Epithelial cell of esophagus (primary cell): Measurements from ENCODE around the gene YIPF4.

Experiments used
- DNase-seq: peaks from one replicate; pipeline ENCODE4 v3.0.0; 2010; ENCODE audit warnings: low read depth
- H3K4me3 ChIP-seq: 2 replicates; pipeline ENCODE4 v1.5.1; 2011; ENCODE audit warnings: mild to moderate bottlenecking, low read length, control low read depth
- TF ChIP-seq, protein P1 (sequence below): IDR thresholded peaks from 2 replicates; pipeline ENCODE4 v1.5.1; 2011; ENCODE audit warnings: low read depth, mild to moderate bottlenecking, low read length, control low read depth, inconsistent platforms; ENCODE audit not compliant: insufficient read depth; ENCODE audit errors: missing control alignments

YIPF4 gene

GRCh38 chr2:32242331-32242730 lies 35.4 kb upstream of the YIPF4 start:
- no peak for DNase-seq
- TF ChIP-seq, protein P1, sequence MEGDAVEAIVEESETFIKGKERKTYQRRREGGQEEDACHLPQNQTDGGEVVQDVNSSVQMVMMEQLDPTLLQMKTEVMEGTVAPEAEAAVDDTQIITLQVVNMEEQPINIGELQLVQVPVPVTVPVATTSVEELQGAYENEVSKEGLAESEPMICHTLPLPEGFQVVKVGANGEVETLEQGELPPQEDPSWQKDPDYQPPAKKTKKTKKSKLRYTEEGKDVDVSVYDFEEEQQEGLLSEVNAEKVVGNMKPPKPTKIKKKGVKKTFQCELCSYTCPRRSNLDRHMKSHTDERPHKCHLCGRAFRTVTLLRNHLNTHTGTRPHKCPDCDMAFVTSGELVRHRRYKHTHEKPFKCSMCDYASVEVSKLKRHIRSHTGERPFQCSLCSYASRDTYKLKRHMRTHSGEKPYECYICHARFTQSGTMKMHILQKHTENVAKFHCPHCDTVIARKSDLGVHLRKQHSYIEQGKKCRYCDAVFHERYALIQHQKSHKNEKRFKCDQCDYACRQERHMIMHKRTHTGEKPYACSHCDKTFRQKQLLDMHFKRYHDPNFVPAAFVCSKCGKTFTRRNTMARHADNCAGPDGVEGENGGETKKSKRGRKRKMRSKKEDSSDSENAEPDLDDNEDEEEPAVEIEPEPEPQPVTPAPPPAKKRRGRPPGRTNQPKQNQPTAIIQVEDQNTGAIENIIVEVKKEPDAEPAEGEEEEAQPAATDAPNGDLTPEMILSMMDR, result no peak
- H3K4me3 ChIP-seq, result no peak overlapping the region

DNA sequence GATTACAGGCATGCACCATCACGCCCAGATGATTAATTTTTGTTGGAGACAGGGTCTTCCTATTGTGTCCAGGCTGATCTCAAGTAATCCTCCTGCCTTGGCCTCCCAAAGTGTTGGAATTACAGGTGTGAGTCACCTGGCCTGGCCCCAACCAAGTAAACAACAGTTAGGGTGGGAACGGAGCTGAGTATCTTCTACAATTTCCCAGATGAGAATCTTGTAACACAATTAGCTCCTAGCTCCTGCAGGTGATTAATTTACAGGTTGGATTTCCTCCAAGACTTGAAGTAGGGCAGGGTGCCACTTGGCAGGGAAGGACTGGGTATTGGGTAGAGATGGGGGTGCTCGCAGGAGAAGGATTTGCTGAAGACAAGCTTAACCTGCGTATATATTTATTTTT lies 30.8 kb upstream of the YIPF4 start:
- TF ChIP-seq, protein P1, result no peak
- no peak overlapping the region for H3K4me3 ChIP-seq
- DNase-seq, result peak; percentile 72

DNA sequence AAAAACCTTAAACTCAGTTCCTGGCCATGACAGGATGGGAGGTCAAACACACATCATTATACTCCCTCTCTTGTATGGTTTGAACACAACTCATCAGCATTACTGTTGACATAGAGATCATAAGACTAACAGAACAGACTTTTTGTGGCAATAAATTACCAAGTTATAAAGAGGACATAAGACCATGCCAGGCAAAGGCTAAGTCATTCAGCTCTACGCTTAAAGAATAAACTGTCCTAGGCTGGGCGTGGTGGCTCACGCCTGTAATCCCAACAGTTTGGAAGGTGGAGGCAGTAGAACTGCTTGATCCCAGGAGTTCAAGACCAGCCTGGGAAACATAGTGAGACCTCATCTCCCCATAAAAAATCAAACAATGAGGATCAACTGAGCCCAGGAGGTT lies 29.4 kb upstream of the YIPF4 start:
- DNase-seq, result no peak
- TF ChIP-seq, protein P1, result no peak

DNA sequence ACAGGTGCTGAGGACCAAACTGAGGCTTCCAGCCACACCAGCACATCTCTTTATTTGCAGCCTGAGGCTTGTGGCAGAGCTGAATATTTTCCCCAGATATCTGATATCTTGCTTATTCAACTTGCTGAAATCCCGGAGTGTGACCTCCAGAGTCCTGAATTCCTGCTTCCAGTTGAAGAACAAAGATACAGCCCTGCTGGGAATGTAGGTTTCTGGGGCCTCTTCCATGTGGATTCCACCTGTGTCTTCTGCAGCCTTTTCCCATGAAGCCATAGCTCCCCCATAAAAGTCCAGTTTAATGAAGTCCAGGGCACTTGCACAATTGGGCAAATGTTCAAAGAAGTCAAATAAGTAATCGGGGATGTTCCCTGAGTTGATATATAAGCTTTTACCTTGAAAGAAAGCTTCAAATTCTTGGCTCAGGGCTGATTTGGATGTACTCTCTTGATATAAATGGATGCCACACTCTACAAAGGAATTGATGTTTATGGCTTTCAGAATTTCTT lies 27.9 kb upstream of the YIPF4 start:
- DNase-seq, result no peak
- TF ChIP-seq, protein P1, result no peak
- H3K4me3 ChIP-seq, result no peak overlapping the region

More for the DNA sequence above, 29.4 kb upstream of the YIPF4 start:
- H3K4me3 ChIP-seq, result no peak overlapping the region

DNA sequence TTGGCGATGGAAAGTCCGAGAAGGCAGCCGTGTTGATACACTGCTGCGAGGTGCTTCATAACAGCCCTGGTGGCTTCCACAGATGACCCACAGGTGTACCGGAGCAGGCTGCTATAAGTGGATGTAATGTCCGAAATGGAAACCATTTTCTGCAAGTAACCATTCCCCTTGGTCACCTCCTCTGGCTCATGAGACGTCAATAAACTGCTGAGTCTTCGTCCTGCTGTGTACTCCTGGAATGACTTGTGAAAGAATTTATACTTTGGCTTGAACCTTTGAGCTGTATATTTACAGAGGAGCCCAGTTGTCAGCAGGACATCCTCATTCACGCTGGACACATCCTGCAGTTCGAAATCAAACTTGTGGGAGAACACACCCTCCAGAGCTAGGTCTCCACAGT lies 27.4 kb upstream of the YIPF4 start:
- no peak overlapping the region for H3K4me3 ChIP-seq
- no peak for DNase-seq
- TF ChIP-seq, protein P1, result no peak

GRCh38 chr2:32258242-32258641 lies 19.5 kb upstream of the YIPF4 start:
- no peak overlapping the region for H3K4me3 ChIP-seq
- no peak for DNase-seq
- TF ChIP-seq, protein P1, result no peak

DNA sequence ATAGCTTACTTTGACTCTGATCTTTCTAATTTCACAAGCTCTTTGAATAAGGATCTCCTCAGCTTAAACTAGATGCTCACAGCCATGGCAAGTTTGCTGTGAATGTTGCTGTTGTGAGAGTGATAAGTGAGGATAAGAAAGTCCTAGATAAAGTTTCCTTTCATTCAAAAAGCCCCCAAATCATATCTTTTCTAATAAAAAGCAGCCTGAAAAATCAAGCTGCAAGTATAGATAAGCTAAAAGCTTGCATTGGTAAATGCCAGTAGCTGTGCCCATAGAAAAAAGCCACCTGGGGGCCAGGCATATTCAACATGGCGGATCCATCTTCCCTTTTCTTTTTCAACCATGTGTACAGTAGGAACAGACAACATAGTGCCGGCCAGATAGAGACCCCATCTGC lies 17.3 kb upstream of the YIPF4 start:
- DNase-seq, result no peak
- H3K4me3 ChIP-seq, result no peak overlapping the region
- TF ChIP-seq, protein P1, result no peak
